GM20000 (cell line): ENCODE measurements around the gene TRIM36.
A peak's percentile ranks its signal among the peaks of the same experiment; 100 is the strongest.

ENCODE experiments used
- DNase-seq: peaks from one replicate; pipeline ENCODE4 v3.0.0; 2012; ENCODE audit warnings: low spot score
- TF ChIP-seq, protein P1 (sequence below): IDR thresholded peaks from 2 replicates; pipeline ENCODE4 v1.5.1; 2012; ENCODE audit warnings: mild to moderate bottlenecking, control low read depth; ENCODE audit errors: extremely low read depth, missing control alignments

TRIM36 gene, protein sequence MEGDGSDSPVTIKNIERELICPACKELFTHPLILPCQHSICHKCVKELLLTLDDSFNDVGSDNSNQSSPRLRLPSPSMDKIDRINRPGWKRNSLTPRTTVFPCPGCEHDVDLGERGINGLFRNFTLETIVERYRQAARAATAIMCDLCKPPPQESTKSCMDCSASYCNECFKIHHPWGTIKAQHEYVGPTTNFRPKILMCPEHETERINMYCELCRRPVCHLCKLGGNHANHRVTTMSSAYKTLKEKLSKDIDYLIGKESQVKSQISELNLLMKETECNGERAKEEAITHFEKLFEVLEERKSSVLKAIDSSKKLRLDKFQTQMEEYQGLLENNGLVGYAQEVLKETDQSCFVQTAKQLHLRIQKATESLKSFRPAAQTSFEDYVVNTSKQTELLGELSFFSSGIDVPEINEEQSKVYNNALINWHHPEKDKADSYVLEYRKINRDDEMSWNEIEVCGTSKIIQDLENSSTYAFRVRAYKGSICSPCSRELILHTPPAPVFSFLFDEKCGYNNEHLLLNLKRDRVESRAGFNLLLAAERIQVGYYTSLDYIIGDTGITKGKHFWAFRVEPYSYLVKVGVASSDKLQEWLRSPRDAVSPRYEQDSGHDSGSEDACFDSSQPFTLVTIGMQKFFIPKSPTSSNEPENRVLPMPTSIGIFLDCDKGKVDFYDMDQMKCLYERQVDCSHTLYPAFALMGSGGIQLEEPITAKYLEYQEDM

DNA sequence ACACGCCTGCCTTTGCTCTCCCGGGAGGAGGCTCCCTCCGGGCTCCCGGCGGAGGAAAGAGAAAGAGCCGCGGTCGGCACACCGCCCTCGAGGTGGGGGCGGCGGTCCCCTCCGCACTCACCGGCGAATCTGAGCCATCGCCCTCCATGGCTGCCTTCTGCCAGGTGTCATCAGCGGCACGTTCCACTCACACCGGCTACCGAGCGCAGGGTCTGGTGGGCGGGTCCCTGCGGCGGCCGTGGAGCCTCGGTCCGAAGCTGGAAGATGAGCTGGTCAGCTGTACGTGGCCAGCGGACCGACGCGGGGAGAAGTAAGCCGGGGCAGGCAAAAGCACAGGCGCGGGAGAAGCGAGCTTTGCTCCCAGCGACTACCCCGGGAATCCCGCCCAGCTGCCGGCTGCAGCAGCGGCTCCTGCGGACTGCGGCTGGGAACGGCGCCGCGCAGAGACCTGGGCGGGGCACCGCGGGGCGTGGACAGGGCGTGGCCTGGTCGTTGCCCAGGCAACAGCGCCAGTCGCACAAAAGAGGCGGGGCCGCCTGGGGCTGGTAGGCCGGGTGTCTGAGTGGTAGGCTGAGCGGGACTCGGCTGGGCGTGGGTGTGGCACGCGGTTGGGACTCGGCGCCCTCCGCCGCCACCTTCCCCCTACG lies at the start of gene TRIM36:
TRIM36 (minus strand) TSS at position 422 of the 647 bp plus-strand sequence; CDS start at position 148, 274 bp downstream.
- TF ChIP-seq, protein P1, sequence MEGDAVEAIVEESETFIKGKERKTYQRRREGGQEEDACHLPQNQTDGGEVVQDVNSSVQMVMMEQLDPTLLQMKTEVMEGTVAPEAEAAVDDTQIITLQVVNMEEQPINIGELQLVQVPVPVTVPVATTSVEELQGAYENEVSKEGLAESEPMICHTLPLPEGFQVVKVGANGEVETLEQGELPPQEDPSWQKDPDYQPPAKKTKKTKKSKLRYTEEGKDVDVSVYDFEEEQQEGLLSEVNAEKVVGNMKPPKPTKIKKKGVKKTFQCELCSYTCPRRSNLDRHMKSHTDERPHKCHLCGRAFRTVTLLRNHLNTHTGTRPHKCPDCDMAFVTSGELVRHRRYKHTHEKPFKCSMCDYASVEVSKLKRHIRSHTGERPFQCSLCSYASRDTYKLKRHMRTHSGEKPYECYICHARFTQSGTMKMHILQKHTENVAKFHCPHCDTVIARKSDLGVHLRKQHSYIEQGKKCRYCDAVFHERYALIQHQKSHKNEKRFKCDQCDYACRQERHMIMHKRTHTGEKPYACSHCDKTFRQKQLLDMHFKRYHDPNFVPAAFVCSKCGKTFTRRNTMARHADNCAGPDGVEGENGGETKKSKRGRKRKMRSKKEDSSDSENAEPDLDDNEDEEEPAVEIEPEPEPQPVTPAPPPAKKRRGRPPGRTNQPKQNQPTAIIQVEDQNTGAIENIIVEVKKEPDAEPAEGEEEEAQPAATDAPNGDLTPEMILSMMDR: no peak

DNA sequence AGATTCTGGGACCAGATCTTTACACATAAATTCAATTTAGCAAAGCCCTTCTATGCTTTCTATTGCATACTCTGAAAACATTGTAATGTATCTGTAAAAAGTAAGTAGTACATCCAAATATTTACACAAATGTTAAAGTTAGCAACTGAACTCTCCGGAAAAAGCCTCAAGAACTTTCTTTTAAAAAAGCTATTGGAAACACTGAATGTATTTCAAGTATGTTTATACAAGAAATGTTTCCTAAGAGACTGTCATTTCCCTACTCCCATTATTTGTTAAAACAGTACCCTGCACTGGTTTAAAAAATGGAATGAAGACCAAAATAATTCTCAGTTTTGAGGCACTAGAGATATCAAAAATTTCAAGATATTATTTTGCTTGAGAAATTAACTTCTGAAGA lies 44.8 kb upstream of the TRIM36 start:
- TF ChIP-seq, protein P1: no peak
- no peak for DNase-seq

More for the DNA sequence above, at the start of gene TRIM36:
- DNase-seq: peak; percentile 96

DNA sequence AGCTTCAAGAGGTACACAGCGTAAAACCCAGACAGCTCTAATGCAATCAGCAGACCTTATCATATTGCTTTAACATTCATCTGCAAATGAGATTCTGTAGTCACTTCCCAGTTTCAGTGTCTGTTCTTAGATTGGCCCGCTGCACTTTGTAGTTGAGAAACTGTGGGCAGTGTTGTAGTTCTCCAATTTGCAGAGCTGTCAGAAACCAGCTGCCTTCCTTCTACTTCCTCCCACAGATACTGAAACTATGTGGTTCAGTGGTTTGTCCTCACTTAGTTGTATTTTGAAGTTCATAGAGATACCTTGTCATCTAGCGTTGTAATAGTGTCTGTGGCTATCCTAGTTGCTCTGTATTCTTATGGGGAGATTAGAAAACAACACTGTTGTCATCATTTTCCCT lies 39.6 kb upstream of the TRIM36 start:
- peak; percentile 66 for DNase-seq
- TF ChIP-seq, protein P1: no peak

DNA sequence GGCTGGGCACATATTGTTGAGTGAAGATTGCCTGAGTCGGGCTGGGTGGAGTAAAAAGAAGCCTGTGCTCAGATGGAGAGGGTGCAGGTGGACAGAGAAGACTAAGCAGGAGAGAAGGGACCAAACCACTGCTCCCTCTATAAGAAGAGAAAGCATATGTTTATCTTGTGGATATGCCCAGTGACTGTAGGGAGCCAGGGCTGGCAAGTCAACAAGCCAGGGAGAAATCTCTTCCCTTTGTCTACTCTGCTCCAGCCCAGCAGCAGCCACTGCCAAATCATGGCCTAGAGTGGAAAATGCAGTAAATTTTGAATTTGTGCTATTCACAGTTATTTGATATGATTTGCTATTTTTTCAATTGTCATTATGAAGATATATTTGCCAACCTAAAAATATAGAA lies 33.2 kb upstream of the TRIM36 start:
- DNase-seq: no peak
- TF ChIP-seq, protein P1: no peak

DNA sequence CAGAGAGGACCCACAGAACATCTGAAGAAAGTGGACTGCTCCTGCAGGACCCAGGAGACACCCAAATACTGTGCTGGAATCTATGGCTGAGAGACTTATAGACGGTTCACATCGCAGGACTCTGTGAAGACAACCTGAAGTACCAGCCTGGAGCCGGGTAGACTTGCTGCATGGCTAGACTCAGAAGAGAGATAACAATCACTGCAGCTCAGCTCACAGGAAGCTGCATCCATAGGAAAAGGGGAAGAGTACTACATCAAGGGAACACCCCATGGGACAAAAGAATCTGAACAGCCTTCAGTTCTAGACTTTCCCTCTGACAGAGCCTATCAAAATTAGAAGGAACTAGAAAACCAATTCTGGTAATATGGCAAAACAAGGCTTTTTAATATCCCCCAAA lies 26.5 kb upstream of the TRIM36 start:
- DNase-seq: no peak
- TF ChIP-seq, protein P1: no peak

DNA sequence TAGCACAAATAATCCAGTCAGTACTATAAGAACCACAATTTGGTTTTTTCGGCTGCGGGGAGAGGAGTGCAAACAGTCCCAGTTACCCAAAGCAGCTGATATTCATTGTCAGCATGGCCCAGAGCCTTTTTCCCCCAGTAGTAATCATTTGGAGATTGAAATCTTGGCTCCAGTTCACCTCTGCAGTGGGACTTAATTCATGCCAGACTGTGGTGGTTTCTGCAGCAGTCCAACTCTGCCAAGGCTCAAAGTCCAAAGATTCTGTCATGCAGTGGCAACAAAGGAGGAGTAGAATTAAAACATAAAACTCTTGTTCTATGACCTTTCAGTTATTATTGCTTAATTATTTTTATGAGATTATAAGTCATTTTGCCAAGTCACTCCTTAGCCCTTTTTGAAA lies 25.0 kb upstream of the TRIM36 start:
- TF ChIP-seq, protein P1: no peak
- DNase-seq: no peak

DNA sequence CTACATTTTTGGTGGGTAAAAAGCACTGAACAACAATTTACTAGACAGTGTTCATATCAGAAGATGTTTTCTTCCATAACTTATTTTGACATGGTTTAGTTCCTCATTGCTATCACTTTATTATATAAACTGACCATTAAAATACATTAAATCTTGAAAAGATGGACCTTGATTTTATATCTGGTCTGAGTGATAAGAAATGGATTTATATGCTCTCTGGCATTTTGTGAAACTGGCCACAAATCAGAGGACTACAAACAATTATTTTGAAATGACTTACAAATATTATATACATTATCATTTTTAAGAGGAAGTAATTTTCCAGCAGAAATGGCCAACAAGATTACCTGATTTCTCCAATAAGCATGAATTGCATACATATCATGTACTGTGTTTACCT lies 23.6 kb upstream of the TRIM36 start:
- DNase-seq: no peak
- TF ChIP-seq, protein P1: no peak
